ENCODE data around the gene AMHR2. TPM values are rescaled to one million over a fixed set of nuclear protein-coding genes. Genes with fewer than 3 reads are reported as not detected.
"Not testable (repeated sequence)": the region's sequence is repeated elsewhere in the genome, so short reads cannot be mapped to it uniquely, and the experiment has no call there.

Gene AMHR2
- total RNA-seq, 4 donors from 2014 or later, result not detected

DNA sequence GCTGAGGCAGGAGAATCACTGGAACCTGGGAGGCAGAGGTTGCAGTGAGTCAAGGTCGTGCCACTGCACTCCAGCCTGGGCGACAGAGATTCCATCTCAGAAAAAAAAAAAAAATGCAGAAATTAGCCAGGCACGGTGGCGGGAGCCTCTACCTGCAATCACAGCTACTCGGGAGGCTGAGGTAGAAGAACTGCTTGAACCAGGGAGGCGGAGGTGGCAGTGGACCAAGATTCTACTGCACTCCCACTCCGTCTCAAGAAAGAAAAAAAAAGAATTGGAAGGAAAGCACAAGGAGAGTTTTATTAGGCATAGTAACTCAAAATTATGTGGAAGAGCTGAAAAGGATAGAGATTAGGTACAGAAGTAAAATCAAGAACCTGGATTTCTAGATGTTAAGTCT lies 20.8 kb upstream of the AMHR2 start:
- no peak overlapping the region for H3K4me3 ChIP-seq
- 59 to 65% methylated on average over 7 of the region's 7 CpGs for WGBS, 2 donors
- peaks cover 0 to 28% (median 11%) of the 10 kb centered on the region in 4 donors for H3K4me1 ChIP-seq
- TF ChIP-seq CTCF (IDR thresholded peaks at IDR 0.05), result no peak
- TF ChIP-seq EP300 (IDR thresholded peaks at IDR 0.05), result no peak
- TF ChIP-seq POLR2A (IDR thresholded peaks at IDR 0.05), result no peak
- H3K27ac ChIP-seq, result peak overlapping the region in 1 of 4 donors; percentile 37
- H3K36me3 ChIP-seq, result peaks cover 0 to 42% (median 8%) of the 10 kb centered on the region in 3 donors
- H3K9me3 ChIP-seq, result no peaks in the 10 kb centered on the region
- H3K27me3 ChIP-seq, result no peaks in the 10 kb centered on the region
- no peak for DNase-seq (ENCODE audit: low spot score in 2 of 2)

GRCh38 chr12:53410951-53411350 lies 12.7 kb upstream of the AMHR2 start:
- 91 to 94% methylated on average over 5 of the region's 5 CpGs for WGBS, 2 donors
- Histone ChIP-seq H3K9me3 (no peaks in the 10 kb centered on the region), H3K4me1 (peaks cover 0 to 47% (median 20%) of the 10 kb centered on the region in 4 donors), H3K27ac (peak overlapping the region in 1 of 4 donors; percentile 61), H3K27me3 (no peaks in the 10 kb centered on the region), H3K36me3 (peaks cover 0 to 65% (median 34%) of the 10 kb centered on the region in 3 donors), H3K4me3 (no peak overlapping the region)
- DNase-seq (ENCODE audit: low spot score in 2 of 2), result no peak
- no peak for TF ChIP-seq CTCF (IDR thresholded peaks at IDR 0.05)
- TF ChIP-seq EP300 (IDR thresholded peaks at IDR 0.05), result no peak
- TF ChIP-seq POLR2A (IDR thresholded peaks at IDR 0.05), result no peak

DNA sequence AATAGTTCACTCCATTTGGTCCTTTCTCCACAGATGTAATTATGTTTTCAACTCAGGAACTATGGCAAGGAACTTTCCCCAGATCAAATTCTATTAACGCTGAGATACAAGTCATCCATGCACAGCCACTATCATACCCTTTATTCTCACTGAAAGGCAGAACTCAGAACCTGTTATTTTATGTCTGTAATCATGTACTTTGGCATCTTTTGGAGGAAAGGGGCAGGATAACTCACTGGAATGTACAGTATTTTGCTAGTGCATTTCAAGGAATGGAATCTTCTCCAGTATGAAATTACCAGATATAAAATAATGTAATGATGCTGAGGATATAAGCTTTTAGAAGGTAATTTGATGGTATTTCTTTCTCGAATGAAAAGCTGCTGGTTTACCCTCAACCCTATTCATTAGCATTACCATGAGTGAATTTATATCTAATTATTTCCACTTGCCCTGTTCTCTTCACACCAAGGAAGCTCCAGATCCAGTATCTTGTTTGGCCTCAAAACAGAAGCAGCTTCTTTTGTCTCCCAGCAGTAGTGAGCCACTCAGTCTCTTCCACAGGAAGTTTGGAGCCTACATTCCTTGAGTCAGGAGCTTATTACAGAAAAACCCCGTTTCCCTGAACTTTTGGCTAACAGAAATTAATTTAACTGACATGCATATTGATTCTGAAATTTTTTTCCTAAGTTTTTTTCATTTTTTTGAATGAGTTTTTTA lies 10.0 kb upstream of the AMHR2 start:
- no peak for DNase-seq (ENCODE audit: low spot score in 2 of 2)
- Histone ChIP-seq H3K27ac (peak overlapping the region in 2 of 4 donors; percentile 61 to 75), H3K27me3 (no peaks in the 10 kb centered on the region), H3K36me3 (peaks cover 0 to 39% (median 20%) of the 10 kb centered on the region in 3 donors), H3K9me3 (no peaks in the 10 kb centered on the region), H3K4me1 (peaks cover 0 to 53% (median 20%) of the 10 kb centered on the region in 4 donors), H3K4me3 (no peak overlapping the region)
- 60 to 61% methylated on average over 3 of the region's 3 CpGs for WGBS, 2 donors
- no peak for TF ChIP-seq EP300 (IDR thresholded peaks at IDR 0.05)

- Histone ChIP-seq H3K9me3 (no peaks in the 10 kb centered on the region), H3K36me3 (peaks cover 0 to 27% (median 17%) of the 10 kb centered on the region in 3 donors), H3K27me3 (no peaks in the 10 kb centered on the region), H3K27ac (peak overlapping the region in 2 of 4 donors; percentile 50 to 79), H3K4me1 (peaks cover 0 to 55% (median 20%) of the 10 kb centered on the region in 4 donors), H3K4me3 (no peak overlapping the region)
- 26 to 36% methylated on average over 3 of the region's 3 CpGs for WGBS, 2 donors
- TF ChIP-seq POLR2A (IDR thresholded peaks at IDR 0.05) (no peak), CTCF (IDR thresholded peaks at IDR 0.05) (no peak), EP300 (IDR thresholded peaks at IDR 0.05) (no peak)
- no peak for DNase-seq (ENCODE audit: low spot score in 2 of 2)
Observed at GRCh38 chr12:53414756-53415417, 8.8 kb upstream of the AMHR2 start.

DNA sequence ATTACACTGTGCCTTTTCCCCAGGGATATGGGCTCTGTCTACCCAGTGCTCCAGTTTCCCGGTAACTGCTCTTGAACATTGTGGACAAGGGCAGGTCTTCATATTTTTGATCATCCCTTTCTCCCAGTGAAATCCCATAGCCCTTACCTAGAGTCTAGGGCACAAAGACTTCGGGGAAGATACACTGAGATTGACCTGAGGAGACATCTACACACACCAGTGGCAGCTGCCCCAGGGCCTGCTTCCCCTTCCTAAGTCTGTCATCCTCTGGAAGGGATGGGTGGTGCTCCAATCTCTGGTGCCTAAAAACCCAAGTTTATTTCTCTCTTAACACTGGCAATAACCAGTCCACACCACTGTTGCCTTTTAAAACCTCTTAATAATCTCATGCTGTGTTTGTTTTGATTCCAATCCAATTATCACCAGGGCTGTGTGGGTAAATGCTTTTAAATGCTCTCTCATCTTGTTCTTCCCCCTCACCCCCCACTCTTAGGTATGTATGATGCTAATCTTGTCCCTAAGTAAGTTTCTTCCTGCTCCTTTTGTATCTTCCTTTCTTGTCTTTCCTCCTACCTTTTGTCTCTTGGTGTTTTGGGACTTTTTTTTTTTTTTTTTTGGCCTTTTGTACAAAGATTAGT lies 7.8 kb upstream of the AMHR2 start:
- Histone ChIP-seq H3K36me3 (peaks cover 0 to 17% (median 9%) of the 10 kb centered on the region in 3 donors), H3K27ac (peak overlapping the region in 1 of 4 donors; percentile 79), H3K4me1 (peaks cover 0 to 56% (median 20%) of the 10 kb centered on the region in 4 donors)
- not testable (repeated sequence) for H3K4me3 ChIP-seq; H3K9me3 ChIP-seq; DNase-seq (ENCODE audit: low spot score in 2 of 2); H3K27me3 ChIP-seq
- 54 to 80% methylated on average over 2 of the region's 2 CpGs for WGBS, 2 donors

- not testable (repeated sequence) for H3K36me3 ChIP-seq; H3K4me3 ChIP-seq; DNase-seq (ENCODE audit: low spot score in 2 of 2); H3K27ac ChIP-seq; H3K27me3 ChIP-seq; H3K9me3 ChIP-seq
- 68 to 75% methylated on average over 9 of the region's 9 CpGs for WGBS, 2 donors
- H3K4me1 ChIP-seq, result peaks cover 0 to 54% (median 20%) of the 10 kb centered on the region in 4 donors
Observed at GRCh38 chr12:53417291-53417816, 6.3 kb upstream of the AMHR2 start.

Measured in tibial nerve (tissue), 4 donors.